Ectodermal cell (in vitro differentiated cells): ENCODE results near the gene ADM5.

ENCODE experiments used
- H3K27ac ChIP-seq: 2 replicates; pipeline ENCODE4 v1.7.0; 2013; ENCODE audit warnings: mild to moderate bottlenecking, low read depth, low read length; ENCODE audit not compliant: insufficient read depth, poor library complexity, severe bottlenecking
- H3K27me3 ChIP-seq: 2 replicates; pipeline ENCODE4 v1.7.0; 2013; ENCODE audit warnings: mild to moderate bottlenecking, low read length; ENCODE audit not compliant: insufficient read depth, control insufficient read depth, poor library complexity, severe bottlenecking
- H3K36me3 ChIP-seq: one replicate; pipeline ENCODE4 v1.7.0; 2013; ENCODE audit warnings: low read length; ENCODE audit not compliant: control insufficient read depth, insufficient read depth
- H3K4me1 ChIP-seq: one replicate; pipeline ENCODE4 v1.7.0; 2013; ENCODE audit warnings: low read length; ENCODE audit not compliant: control insufficient read depth, insufficient read depth
- H3K4me3 ChIP-seq: 2 replicates; pipeline ENCODE4 v1.7.0; 2013; ENCODE audit warnings: low read depth, low read length, control low read depth; ENCODE audit not compliant: insufficient read depth
- H3K9me3 ChIP-seq: 2 replicates; pipeline ENCODE4 v1.7.0; 2013; ENCODE audit warnings: mild to moderate bottlenecking, low read length, moderate library complexity; ENCODE audit not compliant: control insufficient read depth
- WGBS, 2 experiments: methylation state at CpG; one replicate each; pipeline ENCODE4 v1.1.7; 2013; ENCODE audit warnings: missing lambda C conversion rate in 2 of 2; 5-methylcytosine and 5-hydroxymethylcytosine counted together

ADM5 gene

DNA sequence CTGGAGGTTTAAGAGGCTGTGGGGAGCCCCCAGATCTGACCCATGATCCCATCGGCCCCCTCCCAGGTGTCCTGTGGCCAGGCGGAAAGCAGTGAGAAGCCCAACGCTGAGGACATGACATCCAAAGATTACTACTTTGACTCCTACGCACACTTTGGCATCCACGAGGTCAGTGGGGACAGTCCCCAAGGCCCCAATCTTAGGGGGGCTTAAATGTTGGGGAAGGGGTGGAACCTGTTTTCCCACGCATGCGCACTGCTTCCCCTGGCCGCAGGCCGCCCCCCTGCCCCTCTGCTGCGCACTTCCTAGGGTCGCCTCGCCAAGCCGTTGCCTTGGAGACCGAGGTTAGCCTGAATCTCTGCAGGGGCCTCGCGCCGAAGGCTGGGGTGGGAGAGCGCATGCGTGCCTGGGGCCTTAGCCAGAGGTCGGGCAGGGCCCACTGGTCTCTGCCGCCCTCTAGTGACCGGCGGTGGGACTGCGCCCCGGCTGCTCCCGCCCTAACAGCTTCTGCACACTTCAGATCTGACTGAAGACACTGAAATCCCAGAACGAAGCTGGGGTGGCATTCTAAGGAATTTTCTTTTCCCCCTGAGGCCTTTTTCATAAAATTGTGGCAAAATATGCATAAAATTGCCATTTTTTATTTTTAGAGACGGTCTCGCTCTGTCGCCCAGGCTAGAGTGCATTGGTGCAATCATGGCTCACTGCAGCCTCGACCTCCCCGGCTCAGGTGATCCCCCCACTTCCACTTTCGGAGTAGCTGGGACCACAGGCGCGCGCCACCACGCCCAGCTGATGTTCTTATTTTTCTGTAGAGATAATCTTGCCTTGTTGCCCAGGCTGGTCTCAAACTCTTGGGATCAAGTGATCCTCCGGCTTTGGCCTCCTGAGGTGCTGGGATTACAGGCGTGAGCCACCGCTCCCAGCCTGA lies 8.7 kb upstream of the ADM5 start:
- WGBS, 2 experiments = 36 to 37% methylated on average over 40 of the region's 40 CpGs
- Histone ChIP-seq H3K9me3 (no peaks in the 10 kb centered on the region), H3K36me3 (peaks cover 32% of the 10 kb centered on the region), H3K27me3 (no peaks in the 10 kb centered on the region), H3K27ac (peak overlapping the region; percentile 76), H3K4me3 (peak overlapping the region; percentile 31), H3K4me1 (peaks cover 20% of the 10 kb centered on the region)

DNA sequence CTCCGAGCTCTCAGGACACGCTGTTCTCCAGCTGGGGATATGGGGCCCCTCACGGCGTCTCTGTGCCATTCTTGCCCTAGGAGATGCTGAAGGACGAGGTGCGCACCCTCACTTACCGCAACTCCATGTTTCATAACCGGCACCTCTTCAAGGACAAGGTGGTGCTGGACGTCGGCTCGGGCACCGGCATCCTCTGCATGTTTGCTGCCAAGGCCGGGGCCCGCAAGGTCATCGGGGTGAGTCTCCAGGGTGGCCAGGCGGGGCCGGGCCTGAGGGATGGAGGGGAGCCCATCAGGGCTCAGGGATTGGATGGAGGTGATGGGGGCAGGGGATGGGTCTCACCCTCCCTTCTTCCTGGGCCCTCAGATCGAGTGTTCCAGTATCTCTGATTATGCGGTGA lies 7.6 kb upstream of the ADM5 start:
- peaks cover 32% of the 10 kb centered on the region for H3K36me3 ChIP-seq
- no peaks in the 10 kb centered on the region for H3K9me3 ChIP-seq
- no peak overlapping the region for H3K4me3 ChIP-seq
- peaks cover 20% of the 10 kb centered on the region for H3K4me1 ChIP-seq
- WGBS, 2 experiments = 96% methylated on average over 19 of the region's 19 CpGs
- H3K27ac ChIP-seq = no peak overlapping the region
- no peaks in the 10 kb centered on the region for H3K27me3 ChIP-seq

DNA sequence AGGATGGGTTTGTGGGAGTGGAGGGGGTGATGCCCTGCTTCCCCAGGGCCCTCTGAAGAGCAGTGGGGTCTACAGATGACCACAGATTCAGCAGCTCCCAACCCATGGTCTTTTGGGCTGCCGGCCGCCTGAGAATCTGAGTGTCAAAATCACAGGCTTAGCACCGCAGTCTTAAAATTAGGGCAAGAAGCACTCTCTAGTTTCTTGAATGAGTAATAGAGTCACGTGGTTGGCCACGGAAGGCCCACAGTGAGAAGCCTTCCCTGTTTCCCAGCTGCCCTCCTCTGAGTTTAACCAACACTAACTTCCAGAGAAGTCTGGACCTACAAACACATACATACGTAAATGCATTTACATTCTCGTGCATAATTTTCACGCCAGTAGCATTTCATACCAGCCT lies 7.1 kb upstream of the ADM5 start:
- H3K4me1 ChIP-seq = peaks cover 20% of the 10 kb centered on the region
- no peaks in the 10 kb centered on the region for H3K27me3 ChIP-seq
- peaks cover 35% of the 10 kb centered on the region for H3K36me3 ChIP-seq
- H3K27ac ChIP-seq = no peak overlapping the region
- H3K9me3 ChIP-seq = no peaks in the 10 kb centered on the region
- H3K4me3 ChIP-seq = no peak overlapping the region
- whole genome bisulfite sequencing, 2 experiments = 96% methylated on average over 8 of the region's 8 CpGs

DNA sequence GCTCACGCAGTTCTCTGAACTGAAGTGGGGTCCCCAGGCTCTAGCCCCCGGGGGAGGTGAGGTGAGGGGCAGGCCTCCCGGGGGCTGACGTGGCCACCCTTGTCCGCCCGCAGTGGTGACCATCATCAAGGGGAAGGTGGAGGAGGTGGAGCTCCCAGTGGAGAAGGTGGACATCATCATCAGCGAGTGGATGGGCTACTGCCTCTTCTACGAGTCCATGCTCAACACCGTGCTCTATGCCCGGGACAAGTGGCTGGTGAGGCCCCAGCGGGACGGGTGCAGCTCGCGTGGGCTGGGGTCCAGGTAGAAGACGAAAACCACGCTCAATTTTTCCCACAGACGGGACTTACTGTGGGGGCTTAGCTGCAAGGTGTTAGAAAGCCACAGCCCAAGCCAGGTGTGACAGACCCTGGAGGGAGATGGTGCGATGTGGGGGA lies 5.6 kb upstream of the ADM5 start:
- peaks cover 22% of the 10 kb centered on the region for H3K4me1 ChIP-seq
- H3K27ac ChIP-seq = no peak overlapping the region
- H3K4me3 ChIP-seq = no peak overlapping the region
- no peaks in the 10 kb centered on the region for H3K27me3 ChIP-seq
- H3K36me3 ChIP-seq = peaks cover 45% of the 10 kb centered on the region
- no peaks in the 10 kb centered on the region for H3K9me3 ChIP-seq
- 96 to 97% methylated on average over 18 of the region's 18 CpGs for WGBS, 2 experiments

DNA sequence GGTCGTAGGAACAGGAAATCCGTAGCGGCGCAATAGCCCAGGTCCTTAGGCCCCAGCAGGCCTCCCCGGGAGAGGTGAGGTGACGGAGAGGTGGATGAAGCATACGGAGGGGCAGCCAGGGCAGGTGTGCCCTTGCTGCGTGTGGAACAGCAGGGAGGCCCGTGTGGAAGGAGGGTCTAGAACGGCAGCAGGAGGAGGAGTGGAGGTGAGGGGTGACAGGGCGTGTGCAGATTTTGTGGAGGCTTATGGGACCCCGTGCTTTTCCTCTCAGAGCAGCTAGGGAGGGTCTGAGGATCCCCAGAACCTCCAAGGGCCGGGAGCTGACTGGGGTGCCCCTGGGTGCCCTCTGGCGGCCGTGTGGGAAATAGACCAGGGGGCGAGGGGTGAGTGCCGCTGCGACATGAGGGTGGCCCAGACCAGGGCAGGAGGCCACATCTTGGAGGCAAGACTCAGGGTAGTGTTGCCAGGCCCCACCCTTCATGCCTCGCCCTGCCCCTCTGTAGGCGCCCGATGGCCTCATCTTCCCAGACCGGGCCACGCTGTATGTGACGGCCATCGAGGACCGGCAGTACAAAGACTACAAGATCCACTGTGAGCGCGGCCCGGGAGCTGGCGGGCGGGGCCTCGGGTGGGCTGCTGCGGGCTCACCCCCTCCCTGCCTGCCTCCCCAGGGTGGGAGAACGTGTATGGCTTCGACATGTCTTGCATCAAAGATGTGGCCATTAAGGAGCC lies 5.0 kb upstream of the ADM5 start:
- H3K4me3 ChIP-seq = no peak overlapping the region
- peaks cover 18% of the 10 kb centered on the region for H3K4me1 ChIP-seq
- H3K27ac ChIP-seq = no peak overlapping the region
- H3K27me3 ChIP-seq = no peaks in the 10 kb centered on the region
- H3K36me3 ChIP-seq = peaks cover 45% of the 10 kb centered on the region
- 93 to 95% methylated on average over 35 of the region's 35 CpGs for WGBS, 2 experiments
- no peaks in the 10 kb centered on the region for H3K9me3 ChIP-seq

DNA sequence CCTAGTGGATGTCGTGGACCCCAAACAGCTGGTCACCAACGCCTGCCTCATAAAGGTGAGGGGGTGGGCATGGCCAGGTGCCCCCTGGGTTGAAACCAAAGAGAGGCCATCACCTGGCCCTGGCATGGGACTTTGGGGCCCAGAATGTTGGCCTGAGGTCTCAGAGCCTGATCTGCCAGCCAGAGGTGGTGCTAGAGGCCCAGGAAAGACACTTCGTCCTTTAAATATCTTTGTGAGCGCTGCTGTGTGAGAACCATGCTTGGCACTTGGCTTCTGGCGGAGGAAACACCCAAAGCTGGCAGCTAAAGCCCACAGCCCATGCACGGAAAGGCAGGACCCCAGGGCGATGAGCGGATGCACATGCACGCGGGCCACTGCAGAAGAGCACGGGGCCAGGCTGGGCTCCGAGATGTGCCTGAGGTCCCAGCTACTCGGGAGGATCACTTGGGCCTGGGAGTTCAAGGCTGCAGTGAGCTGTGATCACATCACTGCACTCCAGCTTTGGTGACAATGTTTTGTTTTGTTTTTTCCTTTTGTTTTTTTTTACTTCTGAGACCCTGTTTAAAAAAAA lies 4.3 kb upstream of the ADM5 start:
- no peaks in the 10 kb centered on the region for H3K27me3 ChIP-seq
- no peaks in the 10 kb centered on the region for H3K9me3 ChIP-seq
- peaks cover 45% of the 10 kb centered on the region for H3K36me3 ChIP-seq
- peaks cover 11% of the 10 kb centered on the region for H3K4me1 ChIP-seq
- 94 to 97% methylated on average over 13 of the region's 13 CpGs for WGBS, 2 experiments
- H3K4me3 ChIP-seq = no peak overlapping the region
- H3K27ac ChIP-seq = no peak overlapping the region

DNA sequence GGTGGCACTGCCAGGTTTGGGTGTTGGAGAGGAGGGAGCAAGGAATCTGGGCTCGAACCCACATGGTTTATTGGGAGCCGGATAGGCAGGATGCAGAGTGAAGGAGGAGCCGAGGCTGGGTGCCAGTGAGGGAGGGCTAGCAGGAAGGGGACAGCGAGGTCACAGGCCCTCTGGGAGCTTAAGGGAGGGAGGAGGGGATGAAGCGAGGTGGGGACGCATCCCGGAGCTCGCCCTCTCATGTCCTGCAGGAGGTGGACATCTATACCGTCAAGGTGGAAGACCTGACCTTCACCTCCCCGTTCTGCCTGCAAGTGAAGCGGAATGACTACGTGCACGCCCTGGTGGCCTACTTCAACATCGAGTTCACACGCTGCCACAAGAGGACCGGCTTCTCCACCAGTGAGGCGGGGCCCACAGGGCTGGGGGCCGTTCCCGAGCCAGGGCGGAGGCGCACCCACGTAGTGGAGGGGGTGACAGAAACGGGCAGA lies 3.5 kb upstream of the ADM5 start:
- Histone ChIP-seq H3K4me1 (peaks cover 5% of the 10 kb centered on the region), H3K36me3 (peaks cover 45% of the 10 kb centered on the region), H3K27me3 (no peaks in the 10 kb centered on the region), H3K27ac (no peak overlapping the region), H3K9me3 (no peaks in the 10 kb centered on the region), H3K4me3 (no peak overlapping the region)
- WGBS, 2 experiments = 93 to 94% methylated on average over 23 of the region's 23 CpGs

DNA sequence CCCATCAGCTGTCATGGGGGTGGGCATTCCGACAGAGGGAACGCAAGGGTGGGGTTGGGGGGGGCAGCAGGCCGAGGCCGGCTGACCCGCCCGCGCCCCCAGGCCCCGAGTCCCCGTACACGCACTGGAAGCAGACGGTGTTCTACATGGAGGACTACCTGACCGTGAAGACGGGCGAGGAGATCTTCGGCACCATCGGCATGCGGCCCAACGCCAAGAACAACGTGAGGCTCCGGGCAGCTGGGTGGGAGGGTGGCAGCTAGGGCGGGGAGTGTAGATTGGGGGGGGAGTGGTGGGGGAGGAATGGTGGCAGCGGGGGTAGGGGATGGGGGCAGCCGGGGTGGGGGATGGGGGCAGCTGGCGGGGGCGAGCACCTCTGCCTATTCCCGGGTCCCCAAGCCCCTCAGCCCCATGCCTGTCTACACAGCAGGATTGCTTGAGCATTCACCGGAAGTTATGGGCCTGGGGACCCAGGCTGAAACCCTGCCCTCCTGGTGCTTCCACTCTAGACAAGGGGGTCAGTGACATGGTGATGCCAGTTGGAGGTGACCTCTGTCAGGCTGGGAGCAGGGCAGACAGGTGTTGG lies 2.8 kb upstream of the ADM5 start:
- no peaks in the 10 kb centered on the region for H3K9me3 ChIP-seq
- WGBS, 2 experiments = 95 to 96% methylated on average over 25 to 26 of the region's 27 CpGs
- H3K27ac ChIP-seq = no peak overlapping the region
- H3K36me3 ChIP-seq = peaks cover 41% of the 10 kb centered on the region
- peaks cover 3% of the 10 kb centered on the region for H3K4me1 ChIP-seq
- H3K4me3 ChIP-seq = no peak overlapping the region
- H3K27me3 ChIP-seq = no peaks in the 10 kb centered on the region

DNA sequence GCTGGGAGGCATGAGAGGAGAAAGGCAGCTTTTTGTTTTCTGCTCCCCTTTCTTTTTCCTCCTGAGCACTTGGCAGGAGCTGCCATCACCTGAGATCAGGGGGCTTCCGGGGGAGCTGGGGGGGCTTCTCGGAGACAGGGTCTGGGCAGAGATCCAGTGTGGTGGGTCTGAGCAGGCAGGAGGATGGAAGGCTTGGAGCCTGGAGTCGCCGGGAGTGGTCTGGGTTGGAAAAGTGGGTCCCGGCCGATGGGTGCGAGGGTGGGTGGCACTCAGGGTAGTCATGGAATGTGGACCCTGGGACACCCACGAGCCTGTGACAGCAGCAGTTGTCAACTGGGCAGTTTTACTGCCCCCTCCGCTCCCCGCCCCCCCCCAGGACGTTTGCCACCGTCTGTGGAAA lies 2.2 kb upstream of the ADM5 start:
- no peaks in the 10 kb centered on the region for H3K27me3 ChIP-seq
- H3K27ac ChIP-seq = no peak overlapping the region
- H3K36me3 ChIP-seq = peaks cover 36% of the 10 kb centered on the region
- H3K4me3 ChIP-seq = no peak overlapping the region
- no peaks in the 10 kb centered on the region for H3K9me3 ChIP-seq
- H3K4me1 ChIP-seq = peaks cover 3% of the 10 kb centered on the region
- WGBS, 2 experiments = 91% methylated on average over 12 of the region's 12 CpGs
